ENCODE results near the gene GAS2L3. TPM values are rescaled to one million over a fixed set of nuclear protein-coding genes. Genes with fewer than 3 reads are reported as not detected.

The GAS2L3 gene
- total and polyA plus RNA-seq, 2 of the 8 experiments (the other 6 are each of a cell fraction or from before 2014, with no cell fraction given): 2.1 to 19.3 TPM

GRCh38 chr12:100555722-100556121, 17.8 kb upstream of the GAS2L3 start:
- no peaks in the 10 kb centered on the region for H3K4me1 ChIP-seq (replicated peaks in 1 of 4; ENCODE audit: control insufficient read depth in 3 of 4, insufficient read depth in 4 of 4, low read length in 3 of 4)
- no peak overlapping the region for H2BK15ac ChIP-seq (ENCODE audit: low read length)
- H3K4me2 ChIP-seq (ENCODE audit: insufficient read depth in 1 of 2, low read depth in 2 of 2, low read length in 2 of 2): no peak overlapping the region
- no peak overlapping the region for H2AFZ ChIP-seq (ENCODE audit: low read length)
- no peak overlapping the region for H4K8ac ChIP-seq (ENCODE audit: extremely low read depth, insufficient read depth, low read length)
- no peaks in the 10 kb centered on the region for H4K20me1 ChIP-seq (replicated peaks in 1 of 2; ENCODE audit: control insufficient read depth in 1 of 2, insufficient read depth in 2 of 2, low read length in 2 of 2)
- H3K56ac ChIP-seq (replicated peaks; ENCODE audit: insufficient read length, low read depth, low read length): no peak overlapping the region
- no peaks in the 10 kb centered on the region for H3K79me1 ChIP-seq (ENCODE audit: low read depth, low read length)
- H3K14ac ChIP-seq (ENCODE audit: insufficient read length): no peak overlapping the region
- H2AK5ac ChIP-seq (ENCODE audit: low read depth, low read length): no peak overlapping the region
- FAIRE-seq: no peak
- no peak overlapping the region for H3K23ac ChIP-seq (ENCODE audit: insufficient read length)
- H3K9ac ChIP-seq (replicated peaks in 1 of 4; ENCODE audit: extremely low read depth in 1 of 4, low read depth in 3 of 4, low read length in 3 of 4): no peak overlapping the region
- DNase-seq (ENCODE audit: low read depth in 1 of 2, low spot score in 2 of 2): no peak
- H3K36me3 ChIP-seq (ENCODE audit: control insufficient read depth in 2 of 4, insufficient read depth in 4 of 4, low read length in 3 of 4): no peaks in the 10 kb centered on the region
- no peak overlapping the region for H3K4ac ChIP-seq (replicated peaks; ENCODE audit: insufficient read length, low read depth, low read length)
- no peak overlapping the region for H2BK12ac ChIP-seq (ENCODE audit: low read depth, low read length)
- no peak overlapping the region for H3K27ac ChIP-seq (ENCODE audit: low read depth, low read length)
- no peak overlapping the region for H4K91ac ChIP-seq (replicated peaks; ENCODE audit: insufficient read length, low read length)
- H3K9me3 ChIP-seq (ENCODE audit: insufficient read depth in 2 of 2, low read depth in 1 of 2, low read length in 1 of 2): no peaks in the 10 kb centered on the region
- WGBS, 2 experiments (ENCODE audit: extremely low coverage in 1 of 2, insufficient coverage in 1 of 2, insufficient read length in 1 of 2, insufficient replicate concordance in 2 of 2, low coverage in 1 of 2, low lambda C conversion rate in 2 of 2, missing lambda C conversion rate in 1 of 2): 93% methylated on average over 2 of the region's 2 CpGs; no CpG with 5 or more reads in 1 of the 2 experiments
- POLR2A ChIA-PET (ENCODE audit: partially characterized antibody): no interaction called here
- TF ChIP-seq CHD2 (IDR thresholded peaks at IDR 0.05; ENCODE audit: low read length) (no peak), HDAC2 (IDR thresholded peaks at IDR 0.05; ENCODE audit: borderline replicate concordance in 1 of 2, low read depth in 2 of 2, low read length in 2 of 2) (no peak), KDM1A (IDR thresholded peaks at IDR 0.05; ENCODE audit: borderline replicate concordance, low read length) (no peak), POU5F1 (IDR thresholded peaks at IDR 0.05; ENCODE audit: low read depth, low read length) (no peak), CBX8 (IDR thresholded peaks at IDR 0.05; ENCODE audit: borderline replicate concordance, low read depth, low read length) (no peak), BACH1 (IDR thresholded peaks at IDR 0.05; ENCODE audit: low read length) (no peak), ATF3 (IDR thresholded peaks at IDR 0.05; ENCODE audit: insufficient read depth, low read depth, low read length) (no peak), POLR2A (IDR thresholded peaks at IDR 0.05; ENCODE audit: control extremely low read depth in 1 of 2, low read depth in 2 of 2, low read length in 2 of 2) (no peak)
- no peaks in the 10 kb centered on the region for H3K23me2 ChIP-seq (ENCODE audit: low read depth, low read length)
- H2BK120ac ChIP-seq (replicated peaks; ENCODE audit: low read depth, low read length): no peak overlapping the region
- H2BK20ac ChIP-seq (ENCODE audit: low read length): no peak overlapping the region
- H2BK5ac ChIP-seq (ENCODE audit: low read depth, low read length): no peak overlapping the region
- no peak overlapping the region for H3K18ac ChIP-seq (ENCODE audit: extremely low read depth, low read length)
- no peak overlapping the region for H4K5ac ChIP-seq (ENCODE audit: insufficient read length, low read depth, low read length)
- peaks cover 0 to 1% (median 0%) of the 10 kb centered on the region in 4 experiments; a peak in 1 of 7 replicates for H3K27me3 ChIP-seq (replicated peaks in 1 of 4; ENCODE audit: control insufficient read depth in 3 of 4, extremely low read depth in 1 of 4, insufficient read depth in 3 of 4, low read length in 3 of 4)
- H3K79me2 ChIP-seq (ENCODE audit: control insufficient read depth in 1 of 2, insufficient read depth in 2 of 2, low read length in 2 of 2): no peaks in the 10 kb centered on the region
- H3K4me3 ChIP-seq (ENCODE audit: extremely low read depth in 1 of 4, insufficient read depth in 2 of 4, low read depth in 3 of 4, low read length in 4 of 4): no peak overlapping the region
- CTCF ChIA-PET (ENCODE audit: partially characterized antibody): interaction anchor here (0.7 to 4.6 kb wide), 28 partner anchors 8 to 318 kb away, joined by 3 to 94 read pairs (median 6); partner anchors contain the start of genes GAS2L3 and SLC17A8
